HTR-8/SVneo (cell line): ENCODE data around the gene BRAF.
"Not testable (repeated sequence)": the region's sequence is repeated elsewhere in the genome, so short reads cannot be mapped to it uniquely, and the experiment has no call there.

Experiments used
- DNase-seq: peaks from one replicate; pipeline ENCODE4 v3.0.0; 2011; ENCODE audit warnings: low spot score, mixed read lengths; ENCODE audit not compliant: insufficient read length
- FAIRE-seq: peaks from 2 replicates; lab custom pipeline; 2011; peaks lifted over from hg19 to GRCh38; lab: Jason Lieb, UNC

BRAF gene

GRCh38 chr7:140924821-140925421, at the start of gene BRAF:
BRAF (minus strand) TSS chr7:140924929; CDS start chr7:140924703, 226 bp downstream.
- DNase-seq (peak; percentile 72), FAIRE-seq (peak; percentile 93)

GRCh38 chr7:140972876-140973829, 48.4 kb upstream of the BRAF start:
- no peak for FAIRE-seq
- DNase-seq, result no peak

GRCh38 chr7:140972344-140972743, 47.6 kb upstream of the BRAF start:
- no peak for DNase-seq
- no peak for FAIRE-seq

- no peak for FAIRE-seq
- DNase-seq, result no peak
These were observed 42.7 kb upstream of the BRAF start for GRCh38 chr7:140967438-140967837.

- DNase-seq (no peak), FAIRE-seq (no peak)
These were observed 42.0 kb upstream of the BRAF start for GRCh38 chr7:140966561-140967233.

- DNase-seq (no peak), FAIRE-seq (no peak)
These were observed 36.4 kb upstream of the BRAF start for GRCh38 chr7:140961117-140961516.

- FAIRE-seq, result not testable (repeated sequence)
These were observed 32.3 kb upstream of the BRAF start for GRCh38 chr7:140956997-140957396.

GRCh38 chr7:140945940-140946339, 21.2 kb upstream of the BRAF start:
- DNase-seq (no peak), FAIRE-seq (no peak)

More at GRCh38 chr7:140956997-140957396, 32.3 kb upstream of the BRAF start:
- not testable (repeated sequence) for DNase-seq

- DNase-seq, FAIRE-seq: not testable (repeated sequence)
These were observed 17.5 kb upstream of the BRAF start for GRCh38 chr7:140942242-140942641.

- FAIRE-seq, result no peak
- no peak for DNase-seq
These were observed 16.2 kb upstream of the BRAF start for GRCh38 chr7:140940898-140941297.

- no peak for FAIRE-seq
- DNase-seq, result no peak
These were observed 13.1 kb upstream of the BRAF start for GRCh38 chr7:140937702-140938264.

GRCh38 chr7:140928491-140929309, 4.0 kb upstream of the BRAF start:
- no peak for FAIRE-seq

GRCh38 chr7:140927945-140928344, 3.2 kb upstream of the BRAF start:
- DNase-seq, FAIRE-seq: not testable (repeated sequence)

More at GRCh38 chr7:140928491-140929309, 4.0 kb upstream of the BRAF start:
- DNase-seq, result no peak

- DNase-seq (no peak), FAIRE-seq (no peak)
These were observed 2.6 kb upstream of the BRAF start for GRCh38 chr7:140927351-140927750.

- no peak for DNase-seq
- no peak for FAIRE-seq
These were observed 1.5 kb upstream of the BRAF start for GRCh38 chr7:140926021-140926817.

GRCh38 chr7:140924019-140924820, 509 bp downstream of the BRAF start:
- DNase-seq, result peak; percentile 60
- no peak for FAIRE-seq

GRCh38 chr7:140923358-140924006, 1.2 kb downstream of the BRAF start:
- DNase-seq (peak; percentile 3), FAIRE-seq (no peak)
